Gastroesophageal sphincter (tissue), 3 donors: ENCODE measurements around the gene MN1.

Experiments used
- EP300 ChIP-seq: sonication (generic); formaldehyde crosslinking; IDR thresholded peaks from one replicate; pipeline ENCODE4 v1.6.1; 2017; ENCODE audit warnings: antibody characterized with exemption, mild to moderate bottlenecking
- POLR2A ChIP-seq, 2 donors: fragments of 450-650 bp; IDR thresholded peaks; one replicate each; pipeline ENCODE4 v1.6.1; 2017; ENCODE audit warnings: antibody characterized with exemption in 2 of 2, mild to moderate bottlenecking in 2 of 2, moderate library complexity in 1 of 2
- POLR2AphosphoS5 ChIP-seq: sonication (generic); formaldehyde crosslinking; IDR thresholded peaks from one replicate; pipeline ENCODE4 v1.6.1; 2017; ENCODE audit warnings: antibody characterized with exemption
- TF ChIP-seq, protein P1 (sequence below), 4 experiments: fragments of 200-600 bp in 2 of 4; fragments of 450-650 bp in 2 of 4; sonication (generic) in 1 of 4; IDR thresholded peaks; one replicate each; pipeline ENCODE4 v1.5.1; 2017 to 2019; ENCODE audit warnings: antibody characterized with exemption in 4 of 4, mild to moderate bottlenecking in 2 of 4, moderate library complexity in 2 of 4

GRCh38 chr22:27792452-27793161, 8.9 kb downstream of the MN1 start:
- TF ChIP-seq POLR2A (IDR thresholded peaks at IDR 0.05) (no peak), POLR2AphosphoS5 (no peak), EP300 (no peak)
- TF ChIP-seq, protein P1, sequence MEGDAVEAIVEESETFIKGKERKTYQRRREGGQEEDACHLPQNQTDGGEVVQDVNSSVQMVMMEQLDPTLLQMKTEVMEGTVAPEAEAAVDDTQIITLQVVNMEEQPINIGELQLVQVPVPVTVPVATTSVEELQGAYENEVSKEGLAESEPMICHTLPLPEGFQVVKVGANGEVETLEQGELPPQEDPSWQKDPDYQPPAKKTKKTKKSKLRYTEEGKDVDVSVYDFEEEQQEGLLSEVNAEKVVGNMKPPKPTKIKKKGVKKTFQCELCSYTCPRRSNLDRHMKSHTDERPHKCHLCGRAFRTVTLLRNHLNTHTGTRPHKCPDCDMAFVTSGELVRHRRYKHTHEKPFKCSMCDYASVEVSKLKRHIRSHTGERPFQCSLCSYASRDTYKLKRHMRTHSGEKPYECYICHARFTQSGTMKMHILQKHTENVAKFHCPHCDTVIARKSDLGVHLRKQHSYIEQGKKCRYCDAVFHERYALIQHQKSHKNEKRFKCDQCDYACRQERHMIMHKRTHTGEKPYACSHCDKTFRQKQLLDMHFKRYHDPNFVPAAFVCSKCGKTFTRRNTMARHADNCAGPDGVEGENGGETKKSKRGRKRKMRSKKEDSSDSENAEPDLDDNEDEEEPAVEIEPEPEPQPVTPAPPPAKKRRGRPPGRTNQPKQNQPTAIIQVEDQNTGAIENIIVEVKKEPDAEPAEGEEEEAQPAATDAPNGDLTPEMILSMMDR (IDR thresholded peaks at IDR 0.05) = no peak
